HK-2 (cell line): Measurements from ENCODE around the gene TECPR2.
"Not testable (repeated sequence)": the region's sequence is repeated elsewhere in the genome, so short reads cannot be mapped to it uniquely, and the experiment has no call there.

ENCODE experiments used
- DNase-seq: peaks from one replicate; pipeline ENCODE4 v3.0.0-alpha.2; 2018; ENCODE audit not compliant: unreplicated experiment

The TECPR2 gene

DNA sequence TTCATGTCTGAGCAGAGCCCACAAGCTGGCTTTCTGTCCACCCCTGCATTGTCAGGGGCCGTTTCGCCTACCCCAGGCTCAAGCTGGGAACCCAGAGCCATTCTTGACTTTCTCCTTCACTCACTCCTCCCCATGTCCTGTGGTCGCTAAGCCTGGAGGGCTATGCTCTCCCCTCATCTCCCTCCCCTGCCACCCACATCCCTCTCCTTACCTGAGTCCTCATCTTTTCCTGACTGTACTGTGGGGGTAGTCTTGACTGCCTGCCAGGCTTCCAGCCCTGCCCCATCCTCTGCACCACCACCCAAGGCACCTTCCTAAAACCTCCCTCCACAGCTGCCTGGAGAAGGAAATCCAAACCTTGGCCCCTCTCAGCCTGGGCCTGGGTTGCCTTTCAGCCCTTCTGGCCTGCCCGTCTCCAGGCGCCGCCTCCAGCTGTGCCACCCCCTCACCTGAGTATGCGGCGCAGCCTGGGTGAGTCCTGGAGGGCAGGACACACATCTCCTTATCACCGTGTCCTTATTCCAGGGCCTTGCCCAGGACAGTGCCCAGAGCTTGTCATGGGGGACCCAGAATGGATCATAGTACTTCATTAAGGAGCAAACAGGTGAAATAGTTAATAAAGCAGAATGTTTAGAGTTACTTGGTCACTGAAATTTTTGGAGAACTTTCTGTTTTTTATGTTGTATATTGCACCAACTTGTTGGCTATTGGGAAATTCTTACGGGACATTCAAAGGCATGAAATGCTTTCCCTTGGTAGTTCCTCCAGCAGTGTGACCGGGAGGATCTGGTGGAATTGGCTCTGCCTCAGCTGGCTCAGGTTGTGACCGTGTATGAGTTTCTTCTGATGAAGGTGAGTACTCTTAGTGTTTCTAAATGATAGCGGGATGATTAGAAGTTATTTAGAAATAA is 28.7 kb upstream of the TECPR2 start:
- DNase-seq: no peak

DNA sequence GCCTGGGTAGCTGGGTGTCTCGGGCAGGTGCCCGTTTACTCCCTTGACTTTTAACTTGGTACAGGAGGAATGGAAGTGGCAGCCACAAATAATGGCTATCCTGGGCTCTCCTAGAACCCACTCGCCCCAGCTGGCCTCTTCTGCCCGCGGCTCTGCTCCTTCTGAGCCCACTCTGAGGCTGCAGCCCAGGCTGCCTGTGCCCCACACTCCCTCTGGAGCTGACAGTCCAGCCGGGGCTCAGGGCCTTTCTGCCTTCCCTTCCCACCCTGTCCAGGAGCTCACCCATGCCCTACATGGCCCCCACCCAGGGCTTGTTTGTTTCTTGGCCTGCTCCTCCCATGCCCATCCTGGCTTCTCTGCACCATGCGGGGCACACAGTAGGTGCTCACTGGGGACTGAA is 27.6 kb upstream of the TECPR2 start:
- DNase-seq: no peak

DNA sequence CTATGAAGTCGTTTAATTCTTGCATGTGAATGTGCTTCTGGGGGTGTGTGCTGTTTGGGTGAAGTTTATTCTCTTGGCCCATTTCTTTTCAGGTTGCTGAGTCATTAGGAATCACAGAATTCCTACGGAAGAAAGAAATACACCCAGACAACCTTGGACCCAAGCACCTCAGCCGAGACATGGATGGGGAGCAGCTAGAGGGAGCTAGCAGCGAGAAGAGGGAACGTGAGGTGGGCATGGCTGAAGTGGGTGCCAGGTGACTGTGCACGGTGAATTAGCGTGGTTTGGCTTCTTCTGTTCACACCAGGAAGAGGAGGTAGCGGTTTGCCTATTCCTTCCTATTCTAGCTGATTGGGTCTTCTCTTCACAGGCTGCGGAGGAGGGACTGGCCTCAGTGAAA is 24.0 kb upstream of the TECPR2 start:
- no peak for DNase-seq

GRCh38 chr14:102341566-102341965 is 21.2 kb upstream of the TECPR2 start:
- no peak for DNase-seq

- DNase-seq: no peak
Observed at GRCh38 chr14:102342238-102342637, 20.5 kb upstream of the TECPR2 start.

GRCh38 chr14:102344084-102344483 is 18.7 kb upstream of the TECPR2 start:
- DNase-seq: no peak

DNA sequence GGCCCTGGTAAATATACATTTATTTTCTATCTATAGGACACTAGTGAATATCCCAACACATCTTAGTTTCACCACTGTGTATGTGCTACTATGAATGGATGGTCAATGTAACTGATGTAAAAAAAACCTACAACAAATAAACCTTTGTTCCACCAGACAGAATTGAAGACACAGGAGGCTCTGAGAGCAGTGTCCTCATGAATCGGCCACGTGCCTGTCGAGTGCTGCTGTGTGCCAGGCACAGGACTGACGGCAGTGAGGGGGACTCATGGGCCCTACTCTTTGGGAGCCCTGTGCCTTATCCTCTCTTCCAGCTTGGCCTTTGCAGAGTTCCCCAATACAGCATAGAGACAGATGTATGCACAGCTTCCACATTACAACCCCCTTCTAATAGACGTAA is 18.3 kb upstream of the TECPR2 start:
- DNase-seq: no peak

- no peak for DNase-seq
Observed at GRCh38 chr14:102345232-102345631, 17.5 kb upstream of the TECPR2 start.

- no peak for DNase-seq
Observed at GRCh38 chr14:102346645-102347044, 16.1 kb upstream of the TECPR2 start.

DNA sequence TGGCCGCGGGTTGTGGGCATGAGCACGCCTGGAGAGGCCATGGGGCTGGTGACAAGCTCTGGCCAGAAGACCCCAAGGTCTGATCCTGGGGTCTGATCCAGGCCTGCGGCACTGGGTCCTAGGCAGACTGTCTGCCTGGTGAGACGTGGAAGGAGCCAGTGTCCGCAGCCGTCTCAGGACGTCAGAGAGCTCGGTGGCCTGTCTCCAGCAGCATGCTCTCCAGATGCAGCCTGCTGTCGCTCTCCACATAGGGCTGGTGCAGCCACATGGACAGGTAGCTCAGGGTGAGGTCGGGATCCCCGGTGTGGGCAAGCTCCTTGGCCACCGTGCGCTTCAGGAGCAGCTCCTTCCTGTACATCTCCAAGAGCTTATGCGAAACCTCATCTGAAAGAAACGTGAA is 14.4 kb upstream of the TECPR2 start:
- DNase-seq: no peak

DNA sequence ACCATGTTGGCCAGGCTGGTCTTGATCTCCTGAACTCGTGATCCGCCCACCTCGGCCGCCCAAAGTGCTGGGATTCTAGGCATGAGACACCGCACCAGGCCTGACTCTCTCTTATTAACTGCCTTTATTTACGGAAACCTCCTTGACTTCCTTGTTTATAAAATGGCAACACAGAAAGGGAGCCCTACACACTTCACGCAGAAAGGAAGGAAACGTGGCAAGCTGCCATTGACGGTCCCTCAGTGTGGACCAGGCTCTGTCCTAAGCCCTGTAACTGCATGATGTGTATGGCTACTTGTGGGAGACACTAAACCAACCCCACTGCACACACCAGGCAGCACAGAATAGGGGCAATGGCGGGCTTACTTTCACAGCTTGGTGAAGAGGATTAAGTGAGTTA is 11.7 kb upstream of the TECPR2 start:
- DNase-seq: no peak

DNA sequence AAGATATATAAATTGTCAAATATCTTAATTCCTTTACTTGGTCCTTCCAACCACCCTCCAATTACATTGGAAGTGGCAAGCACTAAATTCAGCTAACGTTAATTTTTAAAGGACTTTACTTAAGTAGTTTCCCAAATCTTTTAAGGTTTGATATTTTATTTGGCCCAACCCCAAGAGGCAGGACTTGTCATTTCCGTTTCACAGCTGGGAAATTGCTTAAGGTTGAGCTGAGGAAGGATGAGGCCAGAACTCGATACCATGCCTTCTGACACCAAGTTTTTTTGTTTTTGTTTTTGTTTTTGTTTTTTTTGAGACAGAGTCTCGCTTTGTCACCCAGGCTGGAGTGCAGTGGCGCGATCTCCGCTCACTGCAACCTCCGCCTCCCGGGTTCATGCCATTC is 11.1 kb upstream of the TECPR2 start:
- DNase-seq: not testable (repeated sequence)

GRCh38 chr14:102352213-102352612 is 10.5 kb upstream of the TECPR2 start:
- no peak for DNase-seq

- DNase-seq: no peak
Observed at GRCh38 chr14:102353126-102353619, 9.6 kb upstream of the TECPR2 start.

DNA sequence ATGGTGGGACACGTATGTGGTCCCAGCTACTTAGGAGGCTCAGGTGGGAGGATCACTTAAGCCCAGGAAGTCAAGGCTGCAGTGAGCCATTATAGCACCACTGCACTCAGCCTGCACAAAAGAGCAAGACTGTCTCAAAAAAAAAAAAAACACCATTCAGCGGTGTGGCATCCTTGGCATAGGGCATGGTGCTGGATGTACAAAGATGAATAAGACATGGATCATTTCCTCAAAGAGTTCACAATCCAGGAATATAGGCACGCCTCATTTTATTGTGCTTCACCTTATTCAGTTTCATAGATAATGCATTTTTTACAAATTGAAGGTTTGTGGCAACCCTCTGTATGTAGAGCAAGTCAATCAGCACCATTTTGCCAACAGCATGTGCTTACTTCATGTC is 6.5 kb upstream of the TECPR2 start:
- no peak for DNase-seq

DNA sequence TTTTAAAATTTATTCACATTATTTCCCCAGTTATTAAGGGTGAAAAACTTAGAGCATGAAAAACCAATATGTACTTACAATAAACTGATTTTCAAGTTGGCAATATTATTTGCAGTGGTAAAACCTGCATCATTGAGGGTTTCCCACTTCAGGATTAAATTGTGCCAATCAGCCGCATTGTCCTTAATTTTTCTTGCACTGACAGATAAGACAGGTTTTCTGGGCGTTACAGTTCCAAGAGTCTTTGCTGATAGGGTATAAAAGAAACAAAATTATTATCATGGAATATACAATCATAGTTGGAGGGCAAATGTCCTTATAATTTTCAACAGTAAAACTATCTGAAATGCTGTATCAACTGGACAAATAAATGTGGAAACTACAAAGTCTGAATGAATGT is 3.4 kb upstream of the TECPR2 start:
- no peak for DNase-seq

DNA sequence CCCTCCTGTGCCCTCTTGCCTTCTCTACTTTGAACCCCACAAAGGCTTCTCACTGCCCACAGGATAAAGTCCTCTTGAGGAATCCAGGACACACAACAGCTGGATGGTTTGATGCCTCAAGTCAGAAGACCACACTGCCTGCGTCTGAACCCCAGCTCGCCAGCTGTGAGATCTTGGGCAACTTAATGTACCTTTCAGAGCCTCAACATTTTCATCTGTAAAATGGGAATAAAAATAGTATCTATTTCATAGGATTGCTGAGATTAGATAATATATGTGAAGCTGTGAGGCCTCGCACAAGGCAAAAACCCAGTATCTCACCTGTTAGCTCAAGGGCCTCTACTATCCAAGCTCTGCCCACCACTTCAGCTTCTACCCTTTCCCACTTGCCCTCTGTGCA is 2.4 kb upstream of the TECPR2 start:
- no peak for DNase-seq

GRCh38 chr14:102362084-102362483 is 657 bp upstream of the TECPR2 start:
- peak; percentile 14 for DNase-seq

- DNase-seq: peak; percentile 42
Observed at GRCh38 chr14:102363182-102363943, 622 bp downstream of the TECPR2 start.

DNA sequence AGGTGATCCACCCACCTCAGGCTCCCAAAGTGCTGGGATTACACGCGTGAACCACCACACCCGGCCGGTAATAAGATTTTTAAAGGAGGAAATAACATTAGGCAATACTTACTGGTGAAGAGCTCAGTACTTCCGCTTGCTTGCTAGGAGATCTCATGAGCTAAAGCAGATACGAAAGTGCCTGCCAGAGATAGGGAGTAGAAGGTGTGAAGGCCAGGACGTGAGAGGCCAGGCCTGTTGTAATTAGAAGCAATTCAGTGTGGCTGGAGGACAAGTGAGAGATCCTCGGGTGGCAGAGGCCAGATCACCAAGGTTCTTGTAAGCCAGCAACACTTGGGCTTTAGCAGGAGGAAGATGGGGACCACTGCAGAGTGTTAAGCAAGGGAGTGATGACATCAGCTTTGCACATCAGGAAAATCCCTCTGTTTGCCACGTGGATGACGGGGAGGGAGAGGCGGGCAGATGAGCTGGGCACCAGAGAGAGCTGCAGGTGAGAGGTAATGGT is 7.6 kb downstream of the TECPR2 start:
- no peak for DNase-seq

GRCh38 chr14:102371361-102371760 is 8.6 kb downstream of the TECPR2 start:
- DNase-seq: no peak

GRCh38 chr14:102373110-102373509 is 10.4 kb downstream of the TECPR2 start:
- no peak for DNase-seq

GRCh38 chr14:102374264-102374663 is 11.5 kb downstream of the TECPR2 start:
- no peak for DNase-seq
